Gastrocnemius medialis (tissue), 4 donors: ENCODE results near the gene ETAA1.

Source experiments
- POLR2A ChIP-seq, 2 donors: fragments of 450-650 bp; IDR thresholded peaks; one replicate each; pipeline ENCODE4 v1.6.1; 2017; ENCODE audit warnings: antibody characterized with exemption in 2 of 2, mild to moderate bottlenecking in 2 of 2, moderate library complexity in 2 of 2
- TF ChIP-seq, protein P1 (sequence below), 5 experiments: fragments of 450-650 bp in 3 of 5; fragments of 200-600 bp in 2 of 5; sonication (generic) in 2 of 5; IDR thresholded peaks in 4 of 5; conservative IDR thresholded peaks in 1 of 5; 1 replicate in 4 of 5; 2 replicates in 1 of 5; pipeline ENCODE4 v1.5.1; 2016 to 2019; ENCODE audit warnings: antibody characterized with exemption in 5 of 5, mild to moderate bottlenecking in 3 of 5, moderate library complexity in 3 of 5

DNA sequence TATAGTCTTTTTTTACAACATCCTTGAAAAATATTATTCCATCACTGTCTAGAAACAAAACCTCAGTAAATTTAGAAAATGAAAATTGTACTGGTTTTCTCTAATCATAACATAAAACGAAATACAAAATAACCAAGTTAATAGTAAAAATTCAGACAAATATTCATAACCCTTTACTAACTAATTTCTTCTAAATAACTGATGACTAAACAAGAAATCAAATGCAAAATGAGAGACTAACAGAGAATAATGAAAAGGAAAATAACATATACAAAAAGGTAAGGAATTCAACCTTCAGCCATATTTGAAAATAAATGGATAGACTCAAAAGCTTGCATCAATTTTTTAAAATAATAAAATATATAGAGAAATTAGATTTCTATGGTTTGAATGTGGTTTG is 18.6 kb upstream of the ETAA1 start:
- TF ChIP-seq, protein P1, sequence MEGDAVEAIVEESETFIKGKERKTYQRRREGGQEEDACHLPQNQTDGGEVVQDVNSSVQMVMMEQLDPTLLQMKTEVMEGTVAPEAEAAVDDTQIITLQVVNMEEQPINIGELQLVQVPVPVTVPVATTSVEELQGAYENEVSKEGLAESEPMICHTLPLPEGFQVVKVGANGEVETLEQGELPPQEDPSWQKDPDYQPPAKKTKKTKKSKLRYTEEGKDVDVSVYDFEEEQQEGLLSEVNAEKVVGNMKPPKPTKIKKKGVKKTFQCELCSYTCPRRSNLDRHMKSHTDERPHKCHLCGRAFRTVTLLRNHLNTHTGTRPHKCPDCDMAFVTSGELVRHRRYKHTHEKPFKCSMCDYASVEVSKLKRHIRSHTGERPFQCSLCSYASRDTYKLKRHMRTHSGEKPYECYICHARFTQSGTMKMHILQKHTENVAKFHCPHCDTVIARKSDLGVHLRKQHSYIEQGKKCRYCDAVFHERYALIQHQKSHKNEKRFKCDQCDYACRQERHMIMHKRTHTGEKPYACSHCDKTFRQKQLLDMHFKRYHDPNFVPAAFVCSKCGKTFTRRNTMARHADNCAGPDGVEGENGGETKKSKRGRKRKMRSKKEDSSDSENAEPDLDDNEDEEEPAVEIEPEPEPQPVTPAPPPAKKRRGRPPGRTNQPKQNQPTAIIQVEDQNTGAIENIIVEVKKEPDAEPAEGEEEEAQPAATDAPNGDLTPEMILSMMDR (IDR thresholded peaks at IDR 0.05 in 4 of 5, conservative IDR thresholded peaks at IDR 0.05 in 1 of 5), result no peak
- no peak for TF ChIP-seq POLR2A (IDR thresholded peaks at IDR 0.05)
